GM19397 (cell line): ENCODE measurements around the gene SPANXN5.
"Not testable (repeated sequence)": the region's sequence is repeated elsewhere in the genome, so short reads cannot be mapped to it uniquely, and the experiment has no call there.

Experiments
- ATAC-seq: cut with Tn5 transposase; IDR thresholded peaks from one replicate; pipeline ENCODE4 v1.9.1; 2021; ENCODE audit warnings: mild to moderate bottlenecking, moderate library complexity; ENCODE audit not compliant: unreplicated experiment

The SPANXN5 gene

GRCh38 chrX:52797327-52797726 lies at the start of gene SPANXN5:
SPANXN5 (minus strand) TSS chrX:52797427; CDS start chrX:52797348, 79 bp downstream.
- not testable (repeated sequence) for ATAC-seq

GRCh38 chrX:52843619-52844018 lies 46.4 kb upstream of the SPANXN5 start:
- not testable (repeated sequence) for ATAC-seq

GRCh38 chrX:52839137-52839536 lies 41.9 kb upstream of the SPANXN5 start:
- ATAC-seq, result no peak

GRCh38 chrX:52830551-52830950 lies 33.3 kb upstream of the SPANXN5 start:
- ATAC-seq, result no peak

GRCh38 chrX:52824608-52825007 lies 27.4 kb upstream of the SPANXN5 start:
- ATAC-seq, result no peak

- no peak for ATAC-seq
Measured at GRCh38 chrX:52821079-52821760, 24.0 kb upstream of the SPANXN5 start.

GRCh38 chrX:52819788-52820187 lies 22.6 kb upstream of the SPANXN5 start:
- ATAC-seq, result no peak

GRCh38 chrX:52811065-52811625 lies 13.9 kb upstream of the SPANXN5 start, which contains the start of gene XAGE5:
XAGE5 (plus strand) TSS chrX:52811287; CDS start chrX:52812567, 1,280 bp downstream.
- ATAC-seq, result no peak

GRCh38 chrX:52804876-52805275 lies 7.6 kb upstream of the SPANXN5 start:
- ATAC-seq, result not testable (repeated sequence)

GRCh38 chrX:52773504-52773903 lies 23.7 kb downstream of the SPANXN5 start:
- not testable (repeated sequence) for ATAC-seq

- not testable (repeated sequence) for ATAC-seq
Measured at GRCh38 chrX:52765983-52766382, 31.2 kb downstream of the SPANXN5 start.

- ATAC-seq, result not testable (repeated sequence)
Measured at GRCh38 chrX:52750952-52751351, 46.3 kb downstream of the SPANXN5 start, which contains the start of gene SSX2B. SSX2B (plus strand) TSS chrX:52751252; CDS start chrX:52752681, 1,429 bp downstream.
